ENCODE measurements around the gene KCNK5.
A peak's percentile ranks its signal among the peaks of the same experiment; 100 is the strongest.

Gene KCNK5

DNA sequence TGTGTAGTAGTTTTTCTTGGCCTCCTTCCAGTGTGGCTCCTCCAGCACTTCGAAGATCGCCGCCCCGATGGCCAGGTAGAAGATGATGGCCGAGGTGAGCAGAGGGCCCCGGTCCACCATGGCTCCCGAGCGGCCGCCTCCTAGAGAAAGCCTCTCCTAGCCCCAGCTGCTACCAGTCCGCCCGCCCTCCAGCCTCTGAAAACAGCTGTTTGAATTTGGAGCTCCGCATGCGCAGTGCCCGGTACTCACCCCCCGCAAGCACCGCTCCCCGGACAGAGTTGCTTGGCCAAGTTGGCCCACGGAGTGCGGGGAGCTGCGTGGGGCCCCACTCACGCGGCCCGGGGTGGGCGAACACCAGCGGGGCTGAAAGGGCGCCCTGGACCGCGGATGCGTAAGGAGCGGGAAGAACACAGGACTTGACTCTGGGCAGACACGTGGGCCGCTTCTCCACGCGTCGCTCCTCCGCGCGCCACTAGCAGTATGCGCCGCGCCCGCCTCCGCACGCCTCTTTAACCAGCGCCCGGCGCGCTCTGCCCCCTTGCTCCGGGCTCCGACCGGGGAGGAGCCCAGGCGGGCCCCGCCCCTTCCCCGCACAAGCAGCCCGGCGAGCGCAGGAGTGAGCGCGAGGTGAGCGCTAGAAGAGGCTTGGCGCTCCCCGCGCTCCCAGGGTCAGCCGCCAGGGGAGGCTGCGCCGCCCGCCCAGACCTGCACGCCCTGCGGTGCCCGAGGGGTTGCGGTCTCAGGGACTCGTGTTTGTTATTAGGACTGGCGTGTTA, at the start of gene KCNK5:
Gene KCNK5, minus strand, starts transcription at position 484 of the 776 bp plus-strand sequence. Its CDS starts 364 bp downstream, at position 120.
- Mint-ChIP-seq H3K4me1 (peaks cover 57% of the 10 kb centered on the region), H3K27ac (peak within 1 kb of the TSS; percentile 28), H3K4me3 (peak within 1 kb of the TSS; percentile 78), H3K36me3 (peaks cover 5% of the 10 kb centered on the region), H3K9me3 (no peaks in the 10 kb centered on the region), H3K27me3 (peaks cover 35% of the 10 kb centered on the region)
- peak; percentile 89 for DNase-seq
- CTCF ChIA-PET: interaction anchor here (0.9 to 2.3 kb wide), 6 partner anchors 8 to 357 kb away, joined by 3 to 19 read pairs (median 4); no protein-coding TSS in a partner anchor

DNA sequence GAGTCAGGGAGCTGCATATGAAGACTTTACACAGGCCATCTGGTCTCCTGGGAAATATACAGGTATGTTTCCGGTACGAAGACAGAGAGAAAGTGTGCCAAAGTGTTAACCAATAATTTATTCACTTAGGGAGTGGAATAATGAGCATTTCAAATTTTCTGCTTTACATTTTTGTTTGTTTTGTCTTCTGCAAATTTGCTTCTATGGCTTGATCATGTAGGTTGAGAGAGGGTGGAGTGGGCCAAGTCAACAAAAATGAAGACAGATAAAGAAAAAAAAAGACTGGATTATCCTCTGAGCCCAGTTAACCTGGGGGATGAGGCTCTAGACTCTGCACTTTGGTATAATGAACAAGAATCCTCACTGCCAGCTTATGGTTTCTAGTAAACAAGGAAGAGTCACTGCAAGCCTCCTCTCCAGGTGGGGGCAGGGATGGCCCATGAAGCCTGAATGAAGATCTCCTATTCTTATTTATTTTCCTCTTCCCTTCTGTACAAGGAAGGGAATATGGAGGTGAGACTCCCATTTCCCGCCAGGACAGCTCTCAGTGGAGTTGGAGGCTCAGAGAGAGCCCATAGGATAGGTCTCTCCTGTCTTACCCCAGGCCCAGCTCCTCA, 47.2 kb upstream of the KCNK5 start:
- CTCF ChIA-PET: no interaction called here
- Mint-ChIP-seq H3K9me3 (no peaks in the 10 kb centered on the region), H3K4me1 (peaks cover 3% of the 10 kb centered on the region), H3K27ac (no peak overlapping the region), H3K4me3 (no peak overlapping the region), H3K36me3 (no peaks in the 10 kb centered on the region), H3K27me3 (peaks cover 16% of the 10 kb centered on the region)
- no peak for DNase-seq

GRCh38 chr6:39274903-39275302, 45.6 kb upstream of the KCNK5 start:
- H3K9me3 Mint-ChIP-seq: no peaks in the 10 kb centered on the region
- no peak overlapping the region for H3K4me3 Mint-ChIP-seq
- H3K36me3 Mint-ChIP-seq: no peaks in the 10 kb centered on the region
- H3K4me1 Mint-ChIP-seq: no peaks in the 10 kb centered on the region
- CTCF ChIA-PET: no interaction called here
- DNase-seq: no peak
- peaks cover 16% of the 10 kb centered on the region for H3K27me3 Mint-ChIP-seq
- no peak overlapping the region for H3K27ac Mint-ChIP-seq

DNA sequence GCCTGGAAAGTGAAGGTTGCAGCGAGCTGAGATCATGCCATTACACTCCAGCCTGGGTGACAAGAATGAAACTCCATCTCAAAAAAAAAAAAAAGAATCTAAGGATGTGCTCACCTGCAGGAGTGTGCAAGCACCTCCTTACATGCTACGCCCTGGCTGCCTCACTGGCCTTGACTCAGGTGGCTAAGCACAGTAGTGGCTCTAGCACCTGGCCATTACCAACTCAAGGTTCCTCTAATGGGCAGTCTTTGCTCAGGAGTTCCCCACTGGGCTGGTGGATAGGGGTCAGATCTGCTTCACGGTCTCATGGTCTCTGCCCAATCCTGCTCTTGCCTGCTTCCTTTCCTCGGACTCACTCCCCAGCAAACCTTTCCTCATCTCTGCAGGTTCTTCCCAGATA, 45.2 kb upstream of the KCNK5 start:
- Mint-ChIP-seq H3K27me3 (peaks cover 16% of the 10 kb centered on the region), H3K4me3 (no peak overlapping the region), H3K36me3 (no peaks in the 10 kb centered on the region), H3K27ac (no peak overlapping the region), H3K4me1 (no peaks in the 10 kb centered on the region), H3K9me3 (no peaks in the 10 kb centered on the region)
- DNase-seq: no peak
- CTCF ChIA-PET: no interaction called here

- CTCF ChIA-PET: no interaction called here
- H3K4me3 Mint-ChIP-seq: no peak overlapping the region
- H3K36me3 Mint-ChIP-seq: no peaks in the 10 kb centered on the region
- H3K27me3 Mint-ChIP-seq: peaks cover 16% of the 10 kb centered on the region
- H3K27ac Mint-ChIP-seq: no peak overlapping the region
- H3K9me3 Mint-ChIP-seq: no peaks in the 10 kb centered on the region
- no peaks in the 10 kb centered on the region for H3K4me1 Mint-ChIP-seq
- no peak for DNase-seq
These were observed 44.1 kb upstream of the KCNK5 start for GRCh38 chr6:39273406-39273821.

DNA sequence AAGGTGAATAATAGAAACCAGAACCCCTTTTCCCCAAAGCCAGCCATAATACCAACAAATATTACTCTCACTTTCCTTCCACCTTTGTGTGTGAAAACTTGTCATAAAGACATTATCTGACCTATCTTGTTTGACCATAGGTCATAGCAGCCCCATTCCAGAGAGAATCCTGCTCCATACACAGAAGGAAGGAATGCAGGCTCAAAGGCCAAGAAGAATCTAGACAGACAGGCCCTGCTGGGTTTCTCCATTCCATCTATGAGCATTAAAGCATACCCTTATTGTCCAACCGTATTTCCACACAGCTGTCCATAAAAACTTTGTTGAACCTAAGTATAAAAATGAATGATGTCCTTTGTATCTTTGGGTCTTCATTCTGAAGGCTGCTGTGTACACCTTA, 40.7 kb upstream of the KCNK5 start:
- Mint-ChIP-seq H3K4me3 (no peak overlapping the region), H3K27me3 (peaks cover 7% of the 10 kb centered on the region), H3K27ac (no peak overlapping the region), H3K4me1 (no peaks in the 10 kb centered on the region), H3K36me3 (no peaks in the 10 kb centered on the region), H3K9me3 (no peaks in the 10 kb centered on the region)
- CTCF ChIA-PET: no interaction called here
- DNase-seq: no peak

DNA sequence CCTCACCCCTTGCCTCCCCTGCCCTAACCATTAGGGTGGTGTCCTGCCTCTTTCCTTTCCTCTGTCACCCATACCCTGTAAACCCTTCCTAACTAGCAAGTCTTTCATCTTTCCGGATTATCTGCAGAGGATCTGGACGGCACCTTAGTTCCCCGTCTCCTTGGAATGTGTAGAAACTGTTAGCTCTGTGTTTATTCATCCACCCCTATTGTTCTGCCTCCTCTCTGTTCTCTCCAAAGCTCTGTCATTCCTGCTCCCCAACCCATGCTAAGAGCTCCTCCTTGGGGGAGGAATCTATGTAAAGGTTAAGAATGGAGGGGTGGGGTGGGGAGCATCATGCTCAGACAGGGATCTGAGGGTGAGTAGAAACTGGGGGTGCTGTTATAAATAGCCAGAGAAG, 39.4 kb upstream of the KCNK5 start:
- no peaks in the 10 kb centered on the region for H3K36me3 Mint-ChIP-seq
- no peaks in the 10 kb centered on the region for H3K9me3 Mint-ChIP-seq
- no peaks in the 10 kb centered on the region for H3K4me1 Mint-ChIP-seq
- peaks cover 3% of the 10 kb centered on the region for H3K27me3 Mint-ChIP-seq
- DNase-seq: no peak
- no peak overlapping the region for H3K4me3 Mint-ChIP-seq
- no peak overlapping the region for H3K27ac Mint-ChIP-seq
- CTCF ChIA-PET: no interaction called here

DNA sequence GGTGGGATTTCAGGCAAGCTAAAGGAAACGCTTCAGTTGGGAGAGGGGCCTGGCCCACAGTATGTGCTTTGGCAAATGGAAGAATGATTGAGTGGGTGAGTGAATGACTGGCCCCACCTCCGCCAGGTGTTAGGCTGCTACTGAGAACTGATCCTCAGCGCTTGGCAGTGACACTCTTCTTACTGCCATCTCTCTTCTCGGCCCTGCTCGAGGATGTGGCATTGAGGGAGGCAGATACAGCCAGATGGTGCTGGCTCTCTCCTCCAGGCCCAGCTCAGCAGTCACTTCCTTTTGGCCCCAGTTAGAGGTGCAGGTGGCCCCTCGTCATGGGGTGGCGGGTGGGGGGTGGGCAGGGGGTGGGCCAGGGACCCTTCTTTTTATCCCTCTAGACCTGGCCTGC, 38.9 kb upstream of the KCNK5 start:
- H3K27me3 Mint-ChIP-seq: no peaks in the 10 kb centered on the region
- DNase-seq: no peak
- no peaks in the 10 kb centered on the region for H3K9me3 Mint-ChIP-seq
- H3K4me1 Mint-ChIP-seq: no peaks in the 10 kb centered on the region
- H3K4me3 Mint-ChIP-seq: no peak overlapping the region
- H3K27ac Mint-ChIP-seq: no peak overlapping the region
- no peaks in the 10 kb centered on the region for H3K36me3 Mint-ChIP-seq
- CTCF ChIA-PET: no interaction called here

DNA sequence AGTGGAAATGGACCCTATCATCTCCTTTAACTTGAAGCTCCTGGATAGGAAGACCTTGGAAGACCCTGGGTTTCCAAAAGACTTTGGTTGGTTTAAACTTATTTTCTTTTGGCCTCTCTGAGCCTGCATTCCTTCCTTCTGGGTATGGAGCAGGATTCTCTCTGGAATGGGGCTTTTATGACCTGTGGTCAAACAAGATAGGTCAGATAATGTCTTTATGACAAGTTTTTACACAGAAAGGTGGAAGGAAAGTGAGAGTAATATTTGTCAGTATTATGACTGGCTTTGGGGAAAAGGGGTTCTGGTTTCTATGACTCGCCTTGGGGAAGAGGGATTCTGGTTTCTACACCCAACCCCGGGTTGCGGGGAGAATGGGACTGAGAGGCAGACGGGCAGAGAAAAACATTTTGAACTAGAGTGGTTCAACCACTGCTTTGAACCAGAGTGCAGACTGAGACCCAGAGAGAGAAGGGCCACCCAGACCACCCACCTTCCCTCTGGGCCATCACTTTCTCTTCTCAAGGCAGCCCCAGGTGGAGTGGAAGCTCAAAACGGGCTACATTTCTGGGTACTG, 37.6 kb upstream of the KCNK5 start:
- DNase-seq: no peak
- H3K4me3 Mint-ChIP-seq: no peak overlapping the region
- CTCF ChIA-PET: no interaction called here

GRCh38 chr6:39266375-39266774, 37.1 kb upstream of the KCNK5 start:
- no peaks in the 10 kb centered on the region for H3K36me3 Mint-ChIP-seq
- H3K4me3 Mint-ChIP-seq: no peak overlapping the region
- CTCF ChIA-PET: no interaction called here
- H3K9me3 Mint-ChIP-seq: no peaks in the 10 kb centered on the region
- peaks cover 6% of the 10 kb centered on the region for H3K27me3 Mint-ChIP-seq
- H3K4me1 Mint-ChIP-seq: no peaks in the 10 kb centered on the region
- no peak for DNase-seq
- H3K27ac Mint-ChIP-seq: no peak overlapping the region

More for the DNA sequence above, 37.6 kb upstream of the KCNK5 start:
- Mint-ChIP-seq H3K27ac (no peak overlapping the region), H3K9me3 (no peaks in the 10 kb centered on the region), H3K36me3 (no peaks in the 10 kb centered on the region), H3K27me3 (peaks cover 3% of the 10 kb centered on the region), H3K4me1 (no peaks in the 10 kb centered on the region)

- no peaks in the 10 kb centered on the region for H3K36me3 Mint-ChIP-seq
- no peaks in the 10 kb centered on the region for H3K9me3 Mint-ChIP-seq
- H3K27ac Mint-ChIP-seq: peak overlapping the region; percentile 37
- no peaks in the 10 kb centered on the region for H3K4me1 Mint-ChIP-seq
- DNase-seq: no peak
- no peak overlapping the region for H3K4me3 Mint-ChIP-seq
- H3K27me3 Mint-ChIP-seq: peaks cover 9% of the 10 kb centered on the region
- CTCF ChIA-PET: interaction anchor here (2.0 kb wide), 1 partner anchor 40 kb away, joined by 7 read pairs; no protein-coding TSS in a partner anchor
These were observed 34.2 kb upstream of the KCNK5 start for GRCh38 chr6:39263303-39264037.

GRCh38 chr6:39261751-39262150, 32.5 kb upstream of the KCNK5 start:
- CTCF ChIA-PET: no interaction called here
- DNase-seq: no peak
- H3K9me3 Mint-ChIP-seq: no peaks in the 10 kb centered on the region
- no peaks in the 10 kb centered on the region for H3K4me1 Mint-ChIP-seq
- no peak overlapping the region for H3K27ac Mint-ChIP-seq
- H3K4me3 Mint-ChIP-seq: no peak overlapping the region
- H3K27me3 Mint-ChIP-seq: peaks cover 9% of the 10 kb centered on the region
- no peaks in the 10 kb centered on the region for H3K36me3 Mint-ChIP-seq

DNA sequence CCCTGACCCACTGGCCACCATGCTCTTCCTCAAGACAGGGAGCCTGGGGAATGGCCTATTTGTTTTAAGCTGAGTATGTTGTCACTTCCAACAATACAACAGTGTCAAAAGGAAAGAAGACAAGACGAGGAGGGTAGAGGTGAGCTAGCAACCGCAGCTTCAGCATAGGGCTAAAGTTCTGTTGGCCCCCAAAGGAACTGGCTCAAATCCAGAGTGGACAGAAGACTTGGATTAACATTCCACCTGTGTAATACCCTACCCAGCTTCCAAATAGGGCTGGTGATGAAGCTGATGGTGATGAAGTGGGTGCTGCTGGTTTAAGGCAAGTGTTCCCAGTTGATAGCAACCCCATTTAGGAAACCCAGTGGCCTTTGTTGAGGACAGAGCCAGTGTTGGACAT, 31.7 kb upstream of the KCNK5 start:
- Mint-ChIP-seq H3K36me3 (no peaks in the 10 kb centered on the region), H3K9me3 (no peaks in the 10 kb centered on the region), H3K27me3 (peaks cover 15% of the 10 kb centered on the region), H3K4me3 (no peak overlapping the region), H3K27ac (no peak overlapping the region), H3K4me1 (no peaks in the 10 kb centered on the region)
- DNase-seq: no peak
- CTCF ChIA-PET: no interaction called here

DNA sequence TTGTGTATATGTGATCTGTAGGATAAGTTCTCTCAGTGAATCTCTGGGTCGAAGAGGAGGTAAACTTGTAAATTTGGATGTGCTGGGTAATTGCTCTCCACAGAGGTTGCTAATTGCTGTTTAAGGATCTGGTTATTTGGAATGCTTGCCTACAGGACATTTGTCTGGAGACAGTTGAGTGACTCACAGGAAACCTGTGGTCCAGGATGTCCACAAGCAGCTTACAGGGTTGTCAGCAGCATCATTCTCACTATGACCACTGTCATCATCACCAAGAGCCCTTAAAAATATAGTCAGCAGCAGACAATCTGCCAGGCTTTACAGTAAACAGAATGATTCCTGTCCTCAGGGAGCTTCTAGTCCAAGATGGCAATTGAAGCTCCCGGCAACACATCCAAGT, 31.2 kb upstream of the KCNK5 start:
- no peaks in the 10 kb centered on the region for H3K4me1 Mint-ChIP-seq
- no peaks in the 10 kb centered on the region for H3K36me3 Mint-ChIP-seq
- CTCF ChIA-PET: no interaction called here
- DNase-seq: no peak
- no peak overlapping the region for H3K4me3 Mint-ChIP-seq
- H3K27ac Mint-ChIP-seq: no peak overlapping the region
- H3K27me3 Mint-ChIP-seq: peaks cover 15% of the 10 kb centered on the region
- H3K9me3 Mint-ChIP-seq: no peaks in the 10 kb centered on the region
